ENCODE data around the gene GMNN. TPM values are rescaled to one million over a fixed set of nuclear protein-coding genes. Genes with fewer than 3 reads are reported as not detected.

Gene GMNN
- total RNA-seq, 1 donor from 2014 or later, result 66.3 TPM

GRCh38 chr6:24829657-24830056 is 54.9 kb downstream of the GMNN start:
- Mint-ChIP-seq H3K27ac (no peak overlapping the region), H3K27me3 (no peaks in the 10 kb centered on the region), H3K4me3 (no peak overlapping the region), H3K4me1 (ENCODE audit: unreplicated experiment) (peaks cover 22% of the 10 kb centered on the region), H3K9me3 (no peaks in the 10 kb centered on the region), H3K36me3 (no peaks in the 10 kb centered on the region)
- TF ChIP-seq CTCF (conservative IDR thresholded peaks at IDR 0.05), result no peak
- no peak for DNase-seq (ENCODE audit: extremely low spot score, unreplicated experiment)

GRCh38 chr6:24831771-24832716 is 57.3 kb downstream of the GMNN start:
- H3K27me3 Mint-ChIP-seq, result no peaks in the 10 kb centered on the region
- no peaks in the 10 kb centered on the region for H3K36me3 Mint-ChIP-seq
- peaks cover 20% of the 10 kb centered on the region for H3K4me1 Mint-ChIP-seq (ENCODE audit: unreplicated experiment)
- H3K27ac Mint-ChIP-seq, result no peak overlapping the region
- no peak for DNase-seq (ENCODE audit: extremely low spot score, unreplicated experiment)
- no peak for TF ChIP-seq CTCF (conservative IDR thresholded peaks at IDR 0.05)
- H3K9me3 Mint-ChIP-seq, result no peaks in the 10 kb centered on the region
- H3K4me3 Mint-ChIP-seq, result no peak overlapping the region

GRCh38 chr6:24832794-24833193 is 58.1 kb downstream of the GMNN start:
- no peak for TF ChIP-seq CTCF (conservative IDR thresholded peaks at IDR 0.05)
- Mint-ChIP-seq H3K27ac (no peak overlapping the region), H3K27me3 (no peaks in the 10 kb centered on the region), H3K4me3 (no peak overlapping the region), H3K36me3 (no peaks in the 10 kb centered on the region), H3K4me1 (ENCODE audit: unreplicated experiment) (peaks cover 20% of the 10 kb centered on the region), H3K9me3 (no peaks in the 10 kb centered on the region)
- no peak for DNase-seq (ENCODE audit: extremely low spot score, unreplicated experiment)

- no peaks in the 10 kb centered on the region for H3K27me3 Mint-ChIP-seq
- H3K4me3 Mint-ChIP-seq, result no peak overlapping the region
- peaks cover 20% of the 10 kb centered on the region for H3K4me1 Mint-ChIP-seq (ENCODE audit: unreplicated experiment)
- DNase-seq (ENCODE audit: extremely low spot score, unreplicated experiment), result no peak
- H3K36me3 Mint-ChIP-seq, result no peaks in the 10 kb centered on the region
- H3K27ac Mint-ChIP-seq, result no peak overlapping the region
- no peaks in the 10 kb centered on the region for H3K9me3 Mint-ChIP-seq
- TF ChIP-seq CTCF (conservative IDR thresholded peaks at IDR 0.05), result no peak
Measured at GRCh38 chr6:24833711-24834386, 59.1 kb downstream of the GMNN start.

Other genes starting within 250 kb of the GMNN start
- 0.29 and 0.39 TPM in 2 replicates for gene KIAA0319, start 128.7 kb upstream of the GMNN start, total RNA-seq (ENCODE audit: low replicate concordance)
- 42.6 and 44.1 TPM in 2 replicates for gene TDP2, start 108.0 kb upstream of the GMNN start, total RNA-seq (ENCODE audit: low replicate concordance)
- gene ACOT13, start 107.9 kb upstream of the GMNN start, total RNA-seq (ENCODE audit: low replicate concordance), result 22.0 and 24.7 TPM in 2 replicates
- 77.3 and 77.5 TPM in 2 replicates for gene C6orf62, start 55.8 kb upstream of the GMNN start, total RNA-seq (ENCODE audit: low replicate concordance)
- gene ARMH2, start 24.0 kb downstream of the GMNN start, total RNA-seq (ENCODE audit: low replicate concordance), result not detected in 2 replicates
- 2.1 and 4.2 TPM in 2 replicates for gene RIPOR2, start 161.0 kb downstream of the GMNN start, total RNA-seq (ENCODE audit: low replicate concordance)

Measured in type B pancreatic cell (in vitro differentiated cells).